ENCODE measurements around the gene GCGR.

The GCGR gene

GRCh38 chr17:81815646-81815986, 11.7 kb downstream of the GCGR start:
- no peaks in the 10 kb centered on the region for H3K36me3 ChIP-seq (ENCODE audit: low read length)
- no peak overlapping the region for H3K27ac ChIP-seq (ENCODE audit: low read depth, low read length)
- TF ChIP-seq EZH2phosphoT487 (conservative IDR thresholded peaks at IDR 0.05; ENCODE audit: low read length) (no peak), CTCF (IDR thresholded peaks at IDR 0.05; ENCODE audit: insufficient read depth, low read length, poor library complexity, severe bottlenecking) (no peak)
- no peak overlapping the region for H3K4me2 ChIP-seq (ENCODE audit: low read depth, low read length, poor library complexity, severe bottlenecking)
- no peaks in the 10 kb centered on the region for H3K9me3 ChIP-seq (ENCODE audit: insufficient read depth, low read length)
- no peak overlapping the region for H3K4me3 ChIP-seq (ENCODE audit: insufficient read depth, low read length, poor library complexity, severe bottlenecking)
- no peaks in the 10 kb centered on the region for H4K20me1 ChIP-seq (ENCODE audit: low read depth, low read length)
- H3K9ac ChIP-seq (ENCODE audit: low read length): no peak overlapping the region
- no peaks in the 10 kb centered on the region for H3F3A ChIP-seq (ENCODE audit: insufficient read depth)
- H2AFZ ChIP-seq (ENCODE audit: low read depth, low read length, severe bottlenecking): no peak overlapping the region
- no peaks in the 10 kb centered on the region for H3K79me2 ChIP-seq (ENCODE audit: insufficient read depth, low read length)
- no peaks in the 10 kb centered on the region for H3K9me2 ChIP-seq (replicated peaks; ENCODE audit: insufficient read depth, low read length)
- no peaks in the 10 kb centered on the region for H3K27me3 ChIP-seq (ENCODE audit: low read length)

- TF ChIP-seq EZH2phosphoT487 (conservative IDR thresholded peaks at IDR 0.05; ENCODE audit: low read length): no peak
- no peak for TF ChIP-seq CTCF (IDR thresholded peaks at IDR 0.05; ENCODE audit: insufficient read depth, low read length, poor library complexity, severe bottlenecking)
- Histone ChIP-seq H3K4me2 (ENCODE audit: low read depth, low read length, poor library complexity, severe bottlenecking) (no peak overlapping the region), H3K79me2 (ENCODE audit: insufficient read depth, low read length) (no peaks in the 10 kb centered on the region), H3K9me3 (ENCODE audit: insufficient read depth, low read length) (no peaks in the 10 kb centered on the region), H3K36me3 (ENCODE audit: low read length) (no peaks in the 10 kb centered on the region), H2AFZ (ENCODE audit: low read depth, low read length, severe bottlenecking) (no peak overlapping the region), H3K27ac (ENCODE audit: low read depth, low read length) (no peak overlapping the region), H3K9ac (ENCODE audit: low read length) (no peak overlapping the region), H4K20me1 (ENCODE audit: low read depth, low read length) (no peaks in the 10 kb centered on the region), H3F3A (ENCODE audit: insufficient read depth) (no peaks in the 10 kb centered on the region), H3K4me3 (ENCODE audit: insufficient read depth, low read length, poor library complexity, severe bottlenecking) (no peak overlapping the region), H3K9me2 (replicated peaks; ENCODE audit: insufficient read depth, low read length) (no peaks in the 10 kb centered on the region), H3K27me3 (ENCODE audit: low read length) (no peaks in the 10 kb centered on the region)
Measured at GRCh38 chr17:81817758-81818147, 13.8 kb downstream of the GCGR start.

- no peak overlapping the region for H3K9ac ChIP-seq (ENCODE audit: low read length)
- no peaks in the 10 kb centered on the region for H3K79me2 ChIP-seq (ENCODE audit: insufficient read depth, low read length)
- H3K27me3 ChIP-seq (ENCODE audit: low read length): no peaks in the 10 kb centered on the region
- no peak overlapping the region for H3K4me2 ChIP-seq (ENCODE audit: low read depth, low read length, poor library complexity, severe bottlenecking)
- H3K9me3 ChIP-seq (ENCODE audit: insufficient read depth, low read length): no peaks in the 10 kb centered on the region
- H3K4me3 ChIP-seq (ENCODE audit: insufficient read depth, low read length, poor library complexity, severe bottlenecking): no peak overlapping the region
- H3F3A ChIP-seq (ENCODE audit: insufficient read depth): no peaks in the 10 kb centered on the region
- no peak overlapping the region for H2AFZ ChIP-seq (ENCODE audit: low read depth, low read length, severe bottlenecking)
- TF ChIP-seq EZH2phosphoT487 (conservative IDR thresholded peaks at IDR 0.05; ENCODE audit: low read length) (no peak), CTCF (IDR thresholded peaks at IDR 0.05; ENCODE audit: insufficient read depth, low read length, poor library complexity, severe bottlenecking) (no peak)
- H3K9me2 ChIP-seq (replicated peaks; ENCODE audit: insufficient read depth, low read length): no peaks in the 10 kb centered on the region
- H3K36me3 ChIP-seq (ENCODE audit: low read length): no peaks in the 10 kb centered on the region
- H3K27ac ChIP-seq (ENCODE audit: low read depth, low read length): no peak overlapping the region
- no peaks in the 10 kb centered on the region for H4K20me1 ChIP-seq (ENCODE audit: low read depth, low read length)
Measured at GRCh38 chr17:81819708-81820107, 15.8 kb downstream of the GCGR start.

- no peaks in the 10 kb centered on the region for H3K79me2 ChIP-seq (ENCODE audit: insufficient read depth, low read length)
- no peaks in the 10 kb centered on the region for H4K20me1 ChIP-seq (ENCODE audit: low read depth, low read length)
- H3K9ac ChIP-seq (ENCODE audit: low read length): no peak overlapping the region
- H3F3A ChIP-seq (ENCODE audit: insufficient read depth): no peaks in the 10 kb centered on the region
- H3K27me3 ChIP-seq (ENCODE audit: low read length): no peaks in the 10 kb centered on the region
- H3K4me3 ChIP-seq (ENCODE audit: insufficient read depth, low read length, poor library complexity, severe bottlenecking): no peak overlapping the region
- no peak overlapping the region for H3K27ac ChIP-seq (ENCODE audit: low read depth, low read length)
- TF ChIP-seq EZH2phosphoT487 (conservative IDR thresholded peaks at IDR 0.05; ENCODE audit: low read length) (no peak), CTCF (IDR thresholded peaks at IDR 0.05; ENCODE audit: insufficient read depth, low read length, poor library complexity, severe bottlenecking) (no peak)
- H3K9me2 ChIP-seq (replicated peaks; ENCODE audit: insufficient read depth, low read length): no peaks in the 10 kb centered on the region
- no peaks in the 10 kb centered on the region for H3K9me3 ChIP-seq (ENCODE audit: insufficient read depth, low read length)
- H3K4me2 ChIP-seq (ENCODE audit: low read depth, low read length, poor library complexity, severe bottlenecking): no peak overlapping the region
- H3K36me3 ChIP-seq (ENCODE audit: low read length): no peaks in the 10 kb centered on the region
- no peak overlapping the region for H2AFZ ChIP-seq (ENCODE audit: low read depth, low read length, severe bottlenecking)
Measured at GRCh38 chr17:81821147-81821546, 17.2 kb downstream of the GCGR start.

All from SU-DHL-6 (cell line).